Measurements from ENCODE around the gene SYT8. TPM values are rescaled to one million over a fixed set of nuclear protein-coding genes. Genes with fewer than 3 reads are reported as not detected.

SYT8 gene
- total RNA-seq, 2 donors from 2014 or later, result not detected

DNA sequence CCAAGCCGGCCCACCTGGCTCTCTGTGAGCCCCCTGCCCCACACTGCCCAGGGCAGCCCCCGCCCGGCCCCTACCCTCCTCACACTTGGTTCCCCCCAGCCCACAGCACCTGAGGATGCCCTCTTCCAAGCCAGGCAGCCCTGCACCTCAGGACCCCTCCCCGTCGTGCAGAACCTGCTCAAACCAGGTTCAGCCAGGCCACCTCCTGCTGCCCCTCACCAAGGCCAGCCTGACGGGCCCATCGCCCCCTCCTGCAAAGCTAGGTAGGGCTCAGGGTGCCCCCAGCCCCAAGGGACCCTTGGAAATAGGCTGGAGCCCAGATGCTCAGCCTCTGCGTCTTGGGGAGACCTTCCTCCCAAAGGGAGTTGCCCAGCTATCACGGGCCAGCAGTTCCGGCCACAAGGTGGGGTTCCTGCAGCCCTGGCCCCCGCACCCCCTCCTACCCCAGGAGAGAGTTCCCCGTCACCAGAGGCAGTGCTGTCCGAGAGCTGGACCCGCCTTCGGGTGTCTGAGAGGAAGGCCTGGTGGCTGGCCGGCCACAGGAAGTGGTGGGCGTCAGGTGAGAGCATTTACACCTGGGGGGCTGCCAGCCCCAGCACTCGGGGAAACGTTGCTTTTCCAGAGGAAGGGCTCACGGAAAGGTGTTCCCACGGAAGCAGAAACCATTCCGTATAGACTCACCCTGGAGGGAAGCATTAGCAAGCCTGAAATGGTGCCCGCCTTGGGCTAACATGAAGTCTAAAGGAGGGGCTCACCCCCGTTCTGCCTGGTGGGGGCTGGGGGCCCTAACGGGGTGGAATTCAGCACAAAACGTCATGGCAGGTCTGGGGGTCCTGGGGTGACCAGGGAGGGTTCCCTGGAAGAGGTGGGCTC lies 3.2 kb upstream of the SYT8 start:
- H3K36me3 Mint-ChIP-seq (ENCODE audit: insufficient read depth in 2 of 2), result no peaks in the 10 kb centered on the region
- H3K9me3 Mint-ChIP-seq, result no peaks in the 10 kb centered on the region
- no peak overlapping the region for H3K27ac Mint-ChIP-seq
- no peak overlapping the region for H3K4me3 Mint-ChIP-seq
- H3K4me1 Mint-ChIP-seq (ENCODE audit: low read depth), result no peaks in the 10 kb centered on the region
- ATAC-seq (replicated peaks in 1 of 2), result no peak
- no peaks in the 10 kb centered on the region for H3K27me3 Mint-ChIP-seq (ENCODE audit: low read depth)
- DNase-seq, result no peak

DNA sequence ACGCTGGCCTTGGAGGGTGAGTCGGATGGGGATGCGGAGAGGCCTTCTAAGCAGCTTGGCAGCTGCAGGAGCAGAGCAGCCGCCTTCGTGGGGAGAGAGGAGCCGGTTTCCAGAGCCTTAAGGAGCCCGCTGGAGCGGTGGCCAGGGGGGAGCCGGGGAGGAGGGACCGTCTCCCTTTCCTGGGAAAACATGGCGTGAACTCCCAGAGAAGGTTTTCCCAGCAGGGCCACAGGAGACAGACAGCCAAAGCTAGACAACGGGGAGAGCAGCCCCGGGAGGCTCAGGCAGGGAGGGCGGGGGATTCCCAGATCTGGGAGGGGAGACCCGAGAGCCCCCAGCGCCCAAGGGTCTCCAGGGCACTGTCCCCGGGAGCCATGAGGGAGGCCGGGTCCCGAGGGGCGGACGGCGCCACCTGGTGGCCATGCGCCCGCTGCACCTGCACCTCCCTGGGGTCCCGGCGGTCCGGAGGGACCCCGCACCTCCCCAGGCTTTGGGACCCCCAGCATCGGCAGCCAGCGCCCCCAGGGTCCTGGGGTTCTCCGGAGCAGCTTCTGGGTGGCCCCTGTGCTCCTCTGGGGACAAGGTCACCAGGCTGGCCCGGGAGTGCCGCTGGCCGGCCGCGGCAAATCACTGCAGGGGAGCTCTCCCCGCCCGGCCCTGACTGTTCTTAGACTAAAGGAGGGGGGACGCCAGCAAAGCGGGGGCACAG lies 2.4 kb upstream of the SYT8 start:
- no peaks in the 10 kb centered on the region for H3K9me3 Mint-ChIP-seq
- H3K27ac Mint-ChIP-seq, result no peak overlapping the region
- H3K4me3 Mint-ChIP-seq, result no peak overlapping the region
- no peaks in the 10 kb centered on the region for H3K4me1 Mint-ChIP-seq (ENCODE audit: low read depth)
- no peaks in the 10 kb centered on the region for H3K27me3 Mint-ChIP-seq (ENCODE audit: low read depth)
- ATAC-seq (replicated peaks in 1 of 2) (peak; percentile 77 to 79), DNase-seq (peak; percentile 71 to 79)
- no peaks in the 10 kb centered on the region for H3K36me3 Mint-ChIP-seq (ENCODE audit: insufficient read depth in 2 of 2)

DNA sequence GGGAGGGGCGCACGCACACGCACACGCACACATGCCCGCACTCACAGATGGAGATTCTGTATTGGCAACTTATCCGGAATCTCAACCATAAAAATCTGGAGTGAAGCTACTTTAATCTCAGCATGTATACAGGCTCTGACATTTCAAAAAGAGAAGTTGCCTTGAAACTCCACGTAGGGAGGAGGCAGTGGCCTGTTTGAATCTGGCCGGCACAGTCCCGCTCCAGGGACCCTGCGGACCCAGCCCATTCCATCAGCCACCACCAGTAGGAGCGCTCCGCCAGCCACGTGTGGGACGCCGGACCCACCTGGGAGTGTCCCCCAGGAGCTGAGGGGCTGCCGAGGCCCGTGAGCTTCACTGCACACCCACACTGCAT lies 1.9 kb upstream of the SYT8 start:
- H3K27me3 Mint-ChIP-seq (ENCODE audit: low read depth), result no peaks in the 10 kb centered on the region
- DNase-seq (no peak), ATAC-seq (replicated peaks in 1 of 2) (no peak)
- H3K36me3 Mint-ChIP-seq (ENCODE audit: insufficient read depth in 2 of 2), result no peaks in the 10 kb centered on the region
- H3K4me1 Mint-ChIP-seq (ENCODE audit: low read depth), result no peaks in the 10 kb centered on the region
- no peak overlapping the region for H3K27ac Mint-ChIP-seq
- no peak overlapping the region for H3K4me3 Mint-ChIP-seq
- H3K9me3 Mint-ChIP-seq, result no peaks in the 10 kb centered on the region

DNA sequence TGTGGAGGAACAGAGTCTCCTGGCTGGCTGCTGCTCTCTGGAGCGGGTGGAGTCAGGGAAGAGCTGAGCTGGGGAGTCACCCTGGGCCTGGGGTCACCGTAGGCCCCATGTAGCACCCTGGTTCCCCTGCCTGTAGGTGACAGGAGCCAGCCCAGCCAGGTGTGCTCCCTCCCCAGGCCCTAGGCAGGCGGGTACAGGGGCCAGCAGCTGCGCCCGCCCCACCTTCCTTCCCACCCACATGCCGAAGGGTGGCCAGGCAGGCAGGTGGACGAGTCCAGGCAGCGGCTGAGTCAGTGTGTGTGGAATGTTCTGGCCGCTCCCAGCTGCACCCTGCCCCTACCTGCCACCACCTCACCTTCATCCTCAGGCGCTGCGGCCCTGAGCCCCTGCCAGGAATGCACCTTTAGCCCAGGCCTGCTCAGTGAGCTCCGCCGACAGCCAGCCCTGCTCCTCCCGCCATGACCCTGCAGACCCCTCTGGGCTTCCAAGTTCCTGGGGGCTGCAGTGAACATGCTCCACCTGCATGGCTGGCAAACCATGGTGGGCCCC lies 654 bp upstream of the SYT8 start:
- Mint-ChIP-seq H3K4me3 (no peak overlapping the region), H3K36me3 (ENCODE audit: insufficient read depth in 2 of 2) (no peaks in the 10 kb centered on the region), H3K27me3 (ENCODE audit: low read depth) (no peaks in the 10 kb centered on the region), H3K27ac (no peak overlapping the region), H3K9me3 (no peaks in the 10 kb centered on the region), H3K4me1 (ENCODE audit: low read depth) (no peaks in the 10 kb centered on the region)
- no peak for ATAC-seq (replicated peaks in 1 of 2)
- DNase-seq, result no peak

DNA sequence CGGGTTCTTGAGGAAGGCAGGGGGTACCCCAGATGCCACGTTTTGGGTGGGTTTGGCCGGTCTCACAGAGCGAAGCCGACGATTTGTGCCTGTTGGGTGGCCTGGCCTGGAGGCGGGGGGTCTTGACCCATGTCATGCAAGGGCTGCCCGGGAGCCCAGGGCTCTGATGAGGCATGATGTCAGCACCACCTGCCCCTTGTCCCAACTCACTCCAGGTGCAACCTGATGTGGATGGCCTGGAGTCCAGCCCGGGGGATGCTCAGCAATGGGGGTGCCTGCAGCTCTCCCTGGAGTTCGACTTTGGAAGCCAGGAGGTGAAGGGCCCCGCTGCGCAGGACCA lies 851 bp downstream of the SYT8 start:
- Mint-ChIP-seq H3K9me3 (no peaks in the 10 kb centered on the region), H3K36me3 (ENCODE audit: insufficient read depth in 2 of 2) (no peaks in the 10 kb centered on the region), H3K4me1 (ENCODE audit: low read depth) (peaks cover 5% of the 10 kb centered on the region), H3K27ac (no peak overlapping the region), H3K27me3 (ENCODE audit: low read depth) (no peaks in the 10 kb centered on the region), H3K4me3 (no peak overlapping the region)
- DNase-seq, result no peak
- no peak for ATAC-seq (replicated peaks in 1 of 2)

DNA sequence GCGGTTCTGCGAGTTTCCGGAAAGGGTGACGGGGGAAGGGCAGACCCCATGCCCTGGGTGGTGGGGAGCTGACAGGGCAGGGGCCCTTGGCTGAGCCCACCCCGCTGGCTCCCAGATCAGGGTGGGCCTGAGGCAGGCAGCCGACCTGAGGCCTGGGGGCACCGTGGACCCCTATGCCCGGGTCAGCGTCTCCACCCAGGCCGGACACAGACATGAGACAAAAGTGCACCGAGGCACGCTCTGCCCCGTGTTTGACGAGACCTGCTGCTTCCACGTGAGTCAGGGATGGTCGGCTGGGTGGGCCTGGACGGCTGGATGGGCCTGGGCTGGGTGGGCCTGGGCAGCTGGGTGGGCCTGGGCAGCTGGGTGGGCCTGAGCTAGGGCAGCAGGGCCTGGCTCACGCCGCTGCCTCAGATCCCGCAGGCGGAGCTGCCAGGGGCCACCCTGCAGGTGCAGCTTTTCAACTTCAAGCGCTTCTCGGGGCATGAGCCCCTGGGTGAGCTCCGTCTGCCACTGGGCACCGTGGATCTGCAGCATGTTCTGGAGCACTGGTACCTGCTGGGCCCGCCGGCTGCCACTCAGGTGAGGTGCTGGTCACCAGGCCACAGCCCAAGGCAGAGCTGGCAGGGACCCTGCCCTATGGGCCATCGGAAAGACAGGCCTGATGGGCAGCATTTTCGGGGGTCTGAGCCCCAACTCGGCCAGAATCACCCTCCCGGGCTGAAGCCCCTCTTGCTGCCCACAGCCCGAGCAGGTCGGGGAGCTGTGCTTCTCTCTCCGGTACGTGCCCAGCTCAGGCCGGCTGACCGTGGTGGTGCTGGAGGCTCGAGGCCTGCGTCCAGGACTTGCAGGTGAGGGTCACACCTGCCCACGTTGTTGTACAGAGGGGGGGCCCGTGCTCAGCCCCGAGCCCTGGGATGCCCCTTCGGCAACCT lies 1.5 kb downstream of the SYT8 start:
- ATAC-seq (replicated peaks in 1 of 2), result no peak
- no peaks in the 10 kb centered on the region for H3K9me3 Mint-ChIP-seq
- no peaks in the 10 kb centered on the region for H3K36me3 Mint-ChIP-seq (ENCODE audit: insufficient read depth in 2 of 2)
- H3K4me1 Mint-ChIP-seq (ENCODE audit: low read depth), result peaks cover 5% of the 10 kb centered on the region
- H3K27me3 Mint-ChIP-seq (ENCODE audit: low read depth), result no peaks in the 10 kb centered on the region
- H3K27ac Mint-ChIP-seq, result no peak overlapping the region
- H3K4me3 Mint-ChIP-seq, result no peak overlapping the region
- DNase-seq, result no peak

DNA sequence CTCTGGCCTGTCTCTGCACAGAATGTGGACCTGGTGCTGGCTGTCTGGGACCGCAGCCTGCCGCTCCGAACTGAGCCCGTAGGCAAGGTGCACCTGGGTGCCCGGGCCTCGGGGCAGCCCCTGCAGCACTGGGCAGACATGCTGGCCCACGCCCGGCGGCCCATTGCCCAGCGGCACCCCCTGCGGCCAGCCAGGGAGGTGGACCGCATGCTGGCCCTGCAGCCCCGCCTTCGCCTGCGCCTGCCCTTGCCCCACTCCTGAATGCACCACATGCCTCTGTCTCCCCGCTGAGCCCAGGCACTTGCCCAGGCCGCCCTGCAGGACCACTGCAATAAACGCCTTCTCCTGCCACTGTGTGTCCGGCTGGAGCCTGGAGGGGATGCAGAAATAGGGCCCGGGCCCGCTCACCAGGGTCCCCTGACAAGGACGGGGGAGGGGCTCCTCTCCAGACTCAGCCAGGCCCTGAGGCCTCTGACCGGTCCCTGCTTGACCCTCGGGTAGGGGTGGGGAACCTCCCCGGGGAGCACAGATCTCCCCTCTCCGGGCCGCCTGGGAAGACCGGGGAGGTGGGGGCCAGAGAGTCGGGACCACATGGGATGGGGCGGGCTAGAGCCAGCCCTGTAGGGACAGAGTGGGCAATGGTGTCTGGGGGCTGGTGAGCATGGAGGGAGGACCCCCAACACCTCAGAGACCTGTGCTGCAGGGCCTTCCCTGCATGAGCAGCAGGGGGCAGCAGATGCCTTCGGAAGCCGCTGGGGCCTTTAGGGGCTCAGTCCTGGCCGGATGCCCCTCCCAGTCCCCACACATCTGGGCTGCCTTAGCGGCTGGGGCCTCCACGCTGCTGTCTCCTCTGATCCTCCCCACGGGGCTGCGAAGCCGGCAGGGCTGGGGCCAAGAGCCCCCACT lies 2.6 kb downstream of the SYT8 start:
- peak; percentile 84 to 86 for DNase-seq
- H3K4me1 Mint-ChIP-seq (ENCODE audit: low read depth), result peaks cover 5% of the 10 kb centered on the region
- peak; percentile 86 to 92 for ATAC-seq (replicated peaks in 1 of 2)
- H3K9me3 Mint-ChIP-seq, result no peaks in the 10 kb centered on the region
- H3K27me3 Mint-ChIP-seq (ENCODE audit: low read depth), result no peaks in the 10 kb centered on the region
- no peaks in the 10 kb centered on the region for H3K36me3 Mint-ChIP-seq (ENCODE audit: insufficient read depth in 2 of 2)
- no peak overlapping the region for H3K4me3 Mint-ChIP-seq
- no peak overlapping the region for H3K27ac Mint-ChIP-seq

DNA sequence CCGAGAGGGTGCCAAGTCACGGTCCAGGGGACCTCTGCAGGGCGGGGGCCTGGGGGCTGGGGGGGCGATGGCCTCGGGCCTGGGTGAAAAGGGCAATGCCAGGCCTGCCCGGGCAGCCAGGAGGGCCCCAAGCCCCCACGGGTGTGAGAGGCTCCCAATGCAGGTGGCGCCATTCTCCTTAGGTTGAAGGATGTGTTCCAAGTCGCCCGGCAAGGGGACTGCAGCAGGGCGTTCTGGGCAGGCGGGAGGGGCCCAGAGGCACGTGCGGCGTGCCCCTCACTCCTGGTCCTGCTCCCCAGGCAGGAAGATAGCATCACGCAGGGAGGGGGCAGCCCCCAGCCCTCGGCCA lies 3.3 kb downstream of the SYT8 start:
- no peaks in the 10 kb centered on the region for H3K36me3 Mint-ChIP-seq (ENCODE audit: insufficient read depth in 2 of 2)
- no peak overlapping the region for H3K4me3 Mint-ChIP-seq
- no peaks in the 10 kb centered on the region for H3K27me3 Mint-ChIP-seq (ENCODE audit: low read depth)
- H3K27ac Mint-ChIP-seq, result no peak overlapping the region
- peak in 1 of 2 donors; percentile 48 for ATAC-seq (replicated peaks in 1 of 2)
- no peaks in the 10 kb centered on the region for H3K9me3 Mint-ChIP-seq
- no peak for DNase-seq
- H3K4me1 Mint-ChIP-seq (ENCODE audit: low read depth), result peaks cover 5% of the 10 kb centered on the region

DNA sequence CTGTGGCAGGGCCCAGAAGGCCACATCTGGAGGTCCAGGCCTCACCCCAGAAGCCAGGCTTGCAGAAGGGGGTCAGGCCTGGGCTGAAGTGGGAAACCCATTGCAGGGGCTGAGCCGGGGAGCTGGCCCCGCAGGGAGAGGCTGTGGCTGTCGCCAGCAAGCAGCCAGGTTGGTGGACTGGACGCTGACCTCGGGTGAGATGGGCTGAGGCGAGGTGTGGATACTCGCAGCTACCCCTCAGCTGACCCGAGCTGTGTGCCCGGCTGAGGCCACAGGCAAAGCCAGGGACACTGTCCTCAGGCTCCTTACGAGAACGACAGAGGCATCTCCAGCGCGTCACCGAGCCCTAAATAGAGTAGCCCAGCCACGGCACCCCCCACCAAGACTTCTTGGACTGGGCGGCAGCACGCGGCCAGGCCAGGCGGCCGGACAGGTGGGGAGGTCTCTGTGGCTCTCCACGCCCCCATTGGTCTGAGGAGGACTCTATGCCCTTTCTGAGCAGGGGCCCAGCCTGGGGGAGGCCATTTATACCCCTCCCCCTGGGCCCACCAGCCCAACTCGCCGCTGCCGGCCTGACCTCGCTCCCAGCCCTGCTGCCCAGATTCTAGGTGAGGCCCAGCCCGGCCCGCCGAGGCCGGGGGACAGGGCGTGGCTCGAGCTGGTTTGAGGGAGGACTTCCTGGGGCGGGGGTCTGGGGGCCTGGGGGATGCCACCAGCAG lies 3.8 kb downstream of the SYT8 start, which contains the start of gene TNNI2:
Gene TNNI2, plus strand, starts transcription at position 556 of the 719 bp plus-strand sequence. CDS start 716 bp downstream, outside the sequence.
- DNase-seq (no peak), ATAC-seq (replicated peaks in 1 of 2) (no peak)
- no peak within 1 kb of the TSS for H3K27ac Mint-ChIP-seq

DNA sequence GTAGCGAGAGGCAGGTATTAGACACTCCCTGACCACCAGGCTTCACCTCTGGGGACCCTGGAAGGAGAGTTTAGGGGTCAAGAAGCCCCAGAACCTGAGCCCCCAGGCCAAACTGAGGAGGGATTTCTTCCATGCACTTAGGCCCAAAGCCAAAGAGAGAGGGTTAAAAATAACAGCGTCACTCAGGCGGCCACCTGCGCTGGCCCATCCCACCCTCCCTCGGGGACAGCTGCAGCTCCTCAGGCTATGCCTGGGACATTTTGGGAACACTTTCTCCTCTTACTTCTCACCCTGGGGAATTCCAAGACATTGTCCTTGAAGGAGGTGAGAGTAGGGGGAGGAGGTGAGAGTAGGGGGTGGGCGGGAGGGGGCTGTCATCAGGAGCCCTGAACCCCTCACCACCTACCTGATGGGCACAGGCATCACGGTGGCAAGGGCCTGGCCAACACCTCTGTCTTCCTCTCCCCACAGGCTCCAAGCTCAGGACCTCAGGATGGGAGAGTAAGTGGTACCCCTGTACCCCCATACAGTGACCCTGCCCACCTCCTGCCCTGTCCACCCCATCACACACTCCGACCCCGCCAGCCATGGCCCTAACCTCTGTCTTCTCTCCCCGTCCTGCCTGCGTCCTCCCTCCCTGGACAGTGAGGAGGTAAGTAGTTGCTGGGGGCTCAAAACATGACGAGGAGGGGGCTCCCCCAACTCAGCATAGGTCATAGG lies 4.6 kb downstream of the SYT8 start:
- DNase-seq, result no peak
- Mint-ChIP-seq H3K4me3 (no peak overlapping the region), H3K27ac (no peak overlapping the region), H3K9me3 (no peaks in the 10 kb centered on the region), H3K4me1 (ENCODE audit: low read depth) (peaks cover 17% of the 10 kb centered on the region), H3K36me3 (ENCODE audit: insufficient read depth in 2 of 2) (no peaks in the 10 kb centered on the region), H3K27me3 (ENCODE audit: low read depth) (no peaks in the 10 kb centered on the region)
- ATAC-seq (replicated peaks in 1 of 2), result no peak

More for the DNA sequence above, 3.8 kb downstream of the SYT8 start, which contains the start of gene TNNI2:
- peaks cover 9% of the 10 kb centered on the region for H3K4me1 Mint-ChIP-seq (ENCODE audit: low read depth)
- no peak within 1 kb of the TSS for H3K4me3 Mint-ChIP-seq
- H3K27me3 Mint-ChIP-seq (ENCODE audit: low read depth), result no peaks in the 10 kb centered on the region
- no peaks in the 10 kb centered on the region for H3K36me3 Mint-ChIP-seq (ENCODE audit: insufficient read depth in 2 of 2)
- H3K9me3 Mint-ChIP-seq, result no peaks in the 10 kb centered on the region
